RWPE1 (cell line): ENCODE data around the gene ATP6V1G1.

Experiments used
- CTCF ChIA-PET: fragments of 350-600 bp; sonication (Branson Sonifier 250); formaldehyde crosslinking; extraction: SDS; loops from one replicate; lab custom pipeline; 2021; lab: Yijun Ruan, JAX
- POLR2A ChIA-PET: fragments of 400-600 bp; formaldehyde crosslinking; extraction: SDS; loops from one replicate; lab custom pipeline; 2020; ENCODE audit warnings: antibody characterized with exemption; ENCODE audit not compliant: low non-redundant PET; lab: Yijun Ruan, JAX
- DNase-seq: peaks from one replicate; pipeline ENCODE4 v3.0.0; 2012; ENCODE audit warnings: low spot score
- H3K27ac ChIP-seq: fragments of 450-650 bp; 2 replicates; pipeline ENCODE4 v1.5.1; 2017
- TF ChIP-seq, protein P1 (sequence below): fragments of 450-650 bp; conservative IDR thresholded peaks from 2 replicates; pipeline ENCODE4 v1.5.1; 2017; ENCODE audit warnings: low read depth, mild to moderate bottlenecking

The ATP6V1G1 gene

DNA sequence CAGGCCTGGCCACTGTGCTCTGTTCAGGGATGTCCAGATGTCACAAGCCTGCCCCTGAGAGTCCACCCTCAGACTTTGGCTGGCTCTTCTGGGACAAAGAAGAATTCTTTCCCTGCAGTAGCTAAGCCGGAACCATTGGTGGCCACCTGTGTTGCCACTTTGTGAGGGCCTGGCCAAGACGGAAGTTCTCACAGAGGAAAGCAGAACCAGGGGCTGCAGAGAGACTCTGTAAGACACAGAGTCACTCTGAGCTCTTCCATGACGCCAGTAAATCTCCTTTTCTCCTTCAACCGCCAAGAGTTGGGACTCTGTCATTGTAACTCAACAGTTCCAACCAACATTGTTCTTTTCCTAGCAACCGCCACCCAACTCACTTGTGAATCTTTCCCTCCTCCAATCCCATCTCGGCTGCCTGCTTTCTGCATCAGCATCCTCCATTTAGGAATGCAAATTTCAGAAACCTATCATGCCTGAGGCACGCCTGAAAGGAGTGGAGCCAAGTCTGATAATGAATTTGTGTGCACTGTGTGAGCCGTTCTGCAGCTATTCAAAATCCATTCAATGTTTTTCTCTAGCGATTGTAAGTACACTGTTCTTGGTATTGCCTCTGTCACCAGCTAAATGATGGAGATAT is 37.8 kb upstream of the ATP6V1G1 start:
- CTCF ChIA-PET = interaction anchor here (1.4 kb wide), 1 partner anchor 104 kb away, joined by 5 read pairs; no protein-coding TSS in a partner anchor
- no peak overlapping the region for H3K27ac ChIP-seq
- TF ChIP-seq, protein P1, sequence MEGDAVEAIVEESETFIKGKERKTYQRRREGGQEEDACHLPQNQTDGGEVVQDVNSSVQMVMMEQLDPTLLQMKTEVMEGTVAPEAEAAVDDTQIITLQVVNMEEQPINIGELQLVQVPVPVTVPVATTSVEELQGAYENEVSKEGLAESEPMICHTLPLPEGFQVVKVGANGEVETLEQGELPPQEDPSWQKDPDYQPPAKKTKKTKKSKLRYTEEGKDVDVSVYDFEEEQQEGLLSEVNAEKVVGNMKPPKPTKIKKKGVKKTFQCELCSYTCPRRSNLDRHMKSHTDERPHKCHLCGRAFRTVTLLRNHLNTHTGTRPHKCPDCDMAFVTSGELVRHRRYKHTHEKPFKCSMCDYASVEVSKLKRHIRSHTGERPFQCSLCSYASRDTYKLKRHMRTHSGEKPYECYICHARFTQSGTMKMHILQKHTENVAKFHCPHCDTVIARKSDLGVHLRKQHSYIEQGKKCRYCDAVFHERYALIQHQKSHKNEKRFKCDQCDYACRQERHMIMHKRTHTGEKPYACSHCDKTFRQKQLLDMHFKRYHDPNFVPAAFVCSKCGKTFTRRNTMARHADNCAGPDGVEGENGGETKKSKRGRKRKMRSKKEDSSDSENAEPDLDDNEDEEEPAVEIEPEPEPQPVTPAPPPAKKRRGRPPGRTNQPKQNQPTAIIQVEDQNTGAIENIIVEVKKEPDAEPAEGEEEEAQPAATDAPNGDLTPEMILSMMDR = no peak
- POLR2A ChIA-PET = no interaction called here
- DNase-seq = no peak

GRCh38 chr9:114551750-114552685 is 35.6 kb upstream of the ATP6V1G1 start:
- POLR2A ChIA-PET = interaction anchor here (0.7 to 1.3 kb wide), 2 partner anchors 36 to 185 kb away, joined by 4 to 6 read pairs; partner anchors contain the start of gene ATP6V1G1
- CTCF ChIA-PET = interaction anchor here (0.7 kb wide), 1 partner anchor 9 kb away, joined by 3 read pairs; no protein-coding TSS in a partner anchor

DNA sequence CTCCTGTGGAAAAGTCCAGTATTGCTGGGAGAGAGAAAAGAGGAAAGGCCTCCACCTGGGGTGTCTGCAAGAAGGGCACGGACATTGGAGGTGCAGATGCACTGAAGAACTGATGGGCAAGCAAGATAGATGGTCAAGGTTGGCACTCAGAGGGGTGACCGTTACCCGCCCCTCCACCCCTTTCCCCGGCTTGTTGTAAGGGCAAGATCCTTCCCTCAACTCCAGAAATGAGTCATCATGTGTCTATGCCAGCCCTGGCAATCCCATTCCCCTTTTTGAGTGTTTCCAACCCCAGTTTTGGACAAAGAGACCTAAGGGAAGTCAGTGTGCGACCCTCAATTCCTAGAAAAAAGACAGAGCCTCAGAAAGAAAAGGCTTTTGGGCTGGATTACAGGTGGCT is 34.9 kb upstream of the ATP6V1G1 start:
- POLR2A ChIA-PET = no interaction called here
- H3K27ac ChIP-seq = peak overlapping the region; percentile 86

More at GRCh38 chr9:114551750-114552685, 35.6 kb upstream of the ATP6V1G1 start:
- peak; percentile 100 for DNase-seq
- TF ChIP-seq, protein P1 = no peak
- H3K27ac ChIP-seq = peak overlapping the region; percentile 86

GRCh38 chr9:114553202-114553601 is 34.4 kb upstream of the ATP6V1G1 start:
- peak overlapping the region; percentile 86 for H3K27ac ChIP-seq
- DNase-seq = no peak
- ChIA-PET POLR2A (no interaction called here), CTCF (interaction anchor here (0.7 kb wide), 1 partner anchor 656 kb away, joined by 3 read pairs; no protein-coding TSS in a partner anchor)
- TF ChIP-seq, protein P1 = no peak

More for the DNA sequence above, 34.9 kb upstream of the ATP6V1G1 start:
- peak; percentile 33 for DNase-seq
- CTCF ChIA-PET = no interaction called here
- TF ChIP-seq, protein P1 = no peak

GRCh38 chr9:114555696-114556095 is 31.9 kb upstream of the ATP6V1G1 start:
- POLR2A ChIA-PET = no interaction called here
- no peak for DNase-seq
- TF ChIP-seq, protein P1 = no peak
- CTCF ChIA-PET = no interaction called here
- no peak overlapping the region for H3K27ac ChIP-seq

DNA sequence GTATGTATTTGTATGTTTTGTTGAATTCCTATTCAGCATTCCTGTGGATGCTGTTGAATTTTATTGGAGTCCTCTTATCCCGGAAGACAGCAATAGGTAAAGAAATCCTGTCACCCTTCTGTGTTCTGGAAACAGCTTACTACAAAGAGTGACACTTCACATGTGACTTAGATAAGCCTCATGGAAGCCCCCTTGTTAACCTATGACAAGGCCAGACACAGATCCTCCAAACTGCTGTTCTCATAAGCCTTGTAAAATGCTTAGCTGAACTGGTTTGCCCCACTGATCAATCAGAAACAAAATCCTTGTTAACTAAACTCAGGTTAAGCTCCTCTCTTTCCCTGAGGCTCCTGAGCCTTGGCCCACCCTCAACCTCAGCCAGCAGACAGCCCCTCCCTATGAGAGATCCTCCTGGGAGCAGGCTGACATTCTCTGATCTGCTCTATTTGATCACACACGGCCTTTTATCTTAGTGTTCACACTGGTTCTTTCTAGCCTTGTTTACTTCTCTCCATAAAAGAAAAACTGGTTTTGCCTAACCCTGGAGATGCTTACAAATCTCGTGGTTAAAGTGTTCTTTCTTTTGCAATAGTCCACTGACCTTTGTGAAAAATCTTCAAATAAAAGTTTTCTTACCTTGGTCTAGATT is 29.4 kb upstream of the ATP6V1G1 start:
- ChIA-PET CTCF (no interaction called here), POLR2A (no interaction called here)

More for the DNA sequence above, 29.4 kb upstream of the ATP6V1G1 start:
- TF ChIP-seq, protein P1 = no peak
- DNase-seq = no peak
- no peak overlapping the region for H3K27ac ChIP-seq
